Caco-2 (cell line): Measurements from ENCODE around the gene RYK. TPM values are rescaled to one million over a fixed set of nuclear protein-coding genes. Genes with fewer than 3 reads are reported as not detected.
A peak's percentile ranks its signal among the peaks of the same experiment; 100 is the strongest.

Experiments
- BruUV-seq: library from RNA; stranded (reverse); fragments of 400-500 nt; replicated peaks from 2 replicates; lab custom pipeline; 2021; lab: Mats Ljungman, UMichigan
- CTCF ChIA-PET: fragments of 300-600 bp; sonication (Branson Sonifier 250); formaldehyde crosslinking; loops from one replicate; lab custom pipeline; 2022; ENCODE audit warnings: antibody characterized with exemption; lab: Charles Lee
- POLR2A ChIA-PET: fragments of 300-600 bp; sonication (Branson Sonifier 250); formaldehyde crosslinking; loops from one replicate; lab custom pipeline; 2022; ENCODE audit warnings: antibody characterized with exemption; lab: Charles Lee
- DNase-seq, 2 experiments: peaks; one replicate each; pipeline versions ENCODE4 v3.0.0 to v3.0.0-alpha.2; 2020 to 2022
- H3K27me3 ChIP-seq: replicated peaks from 2 replicates; pipeline ENCODE4 v1.6.0; 2011; ENCODE audit warnings: low read length; ENCODE audit not compliant: control insufficient read depth, insufficient read depth
- H3K36me3 ChIP-seq: 2 replicates; pipeline ENCODE4 v1.5.1; 2011; ENCODE audit warnings: low read length; ENCODE audit not compliant: control insufficient read depth, insufficient read depth
- H3K4me1 ChIP-seq: fragments of 250-450 bp; sonication (Bioruptor Pico); 2 replicates; pipeline ENCODE4 v1.5.1; 2020; ENCODE audit warnings: mild to moderate bottlenecking
- H3K4me3 ChIP-seq: 2 replicates; pipeline ENCODE4 v1.5.1; 2011; ENCODE audit warnings: low read depth, mild to moderate bottlenecking, control low read depth, low read length
- H3K9me3 ChIP-seq: fragments of 250-450 bp; sonication (Bioruptor Pico); 2 replicates; pipeline ENCODE4 v1.5.1; 2020; ENCODE audit warnings: mild to moderate bottlenecking, moderate library complexity
- H3K27ac Mint-ChIP-seq: one replicate; pipeline ENCODE4 v1.8.0; 2022; ENCODE audit warnings: mixed read lengths; ENCODE audit not compliant: unreplicated experiment
- H3K27me3 Mint-ChIP-seq: one replicate; pipeline ENCODE4 v1.8.0; 2022; ENCODE audit warnings: mixed read lengths; ENCODE audit not compliant: insufficient read depth, unreplicated experiment
- H3K36me3 Mint-ChIP-seq: one replicate; pipeline ENCODE4 v1.8.0; 2022; ENCODE audit warnings: mild to moderate bottlenecking, mixed read lengths; ENCODE audit not compliant: insufficient read depth, unreplicated experiment
- H3K4me1 Mint-ChIP-seq: one replicate; pipeline ENCODE4 v1.8.0; 2022; ENCODE audit warnings: low read depth, mixed read lengths; ENCODE audit not compliant: unreplicated experiment
- H3K4me3 Mint-ChIP-seq: one replicate; pipeline ENCODE4 v1.8.0; 2022; ENCODE audit warnings: mild to moderate bottlenecking, moderate library complexity, mixed read lengths; ENCODE audit not compliant: unreplicated experiment
- H3K9me3 Mint-ChIP-seq: one replicate; pipeline ENCODE4 v1.8.0; 2022; ENCODE audit warnings: mixed read lengths; ENCODE audit not compliant: unreplicated experiment
- CTCF ChIP-seq, 2 experiments: fragments of 200-600 bp in 1 of 2; IDR thresholded peaks; 1 replicate in 1 of 2; 2 replicates in 1 of 2; pipeline versions ENCODE4 v1.5.1 to v1.8.0; 2011 to 2022; ENCODE audit warnings: antibody characterized with exemption in 1 of 2, control low read depth in 1 of 2, inconsistent platforms in 1 of 2, low read depth in 1 of 2, low read length in 1 of 2, mild to moderate bottlenecking in 1 of 2, moderate library complexity in 1 of 2; ENCODE audit not compliant: insufficient read depth in 1 of 2, severe bottlenecking in 1 of 2, unreplicated experiment in 1 of 2
- intact Hi-C: fragments of 100-400 bp; cut with micrococcal nuclease; formaldehyde crosslinking; loops from one replicate; pipeline ENCODE4 v1.10.0; 2022; ENCODE audit not compliant: unreplicated experiment
- total RNA-seq: library from RNA; stranded (reverse); gene quantifications from 2 replicates; pipeline ENCODE4 v1.2.3, GENCODE V29; 2022

Gene RYK
- total RNA-seq, 1 experiment from 2014 or later = 102 TPM

- Histone ChIP-seq H3K4me3 (no peak overlapping the region), H3K4me1 (no peaks in the 10 kb centered on the region), H3K36me3 (no peaks in the 10 kb centered on the region), H3K9me3 (no peaks in the 10 kb centered on the region), H3K27me3 (no peaks in the 10 kb centered on the region)
- ChIA-PET CTCF (interaction anchor here (1.4 kb wide), 1 partner anchor 82 kb away, joined by 4 read pairs; no protein-coding TSS in a partner anchor), POLR2A (no interaction called here)
- H3K36me3 Mint-ChIP-seq = peaks cover 36% of the 10 kb centered on the region
- no peak for DNase-seq
- H3K9me3 Mint-ChIP-seq = no peaks in the 10 kb centered on the region
- peaks cover 32% of the 10 kb centered on the region for H3K4me1 Mint-ChIP-seq
- intact Hi-C loops = no loop called here
- H3K4me3 Mint-ChIP-seq = no peak overlapping the region
- no TSS peak for BruUV-seq
- TF ChIP-seq CTCF (IDR thresholded peaks at IDR 0.05; ENCODE audit: insufficient read depth in 1 of 2, low read depth in 1 of 2, low read length in 1 of 2, severe bottlenecking in 1 of 2, unreplicated experiment in 1 of 2) = no peak
- H3K27me3 Mint-ChIP-seq = no peaks in the 10 kb centered on the region
- H3K27ac Mint-ChIP-seq = no peak overlapping the region
Measured at GRCh38 chr3:134216851-134217250, 33.8 kb downstream of the RYK start.

GRCh38 chr3:134216191-134216764 is 34.4 kb downstream of the RYK start:
- H3K4me3 ChIP-seq = no peak overlapping the region
- H3K27me3 Mint-ChIP-seq = no peaks in the 10 kb centered on the region
- no peak overlapping the region for H3K27ac Mint-ChIP-seq
- peaks cover 32% of the 10 kb centered on the region for H3K4me1 Mint-ChIP-seq
- intact Hi-C loops = no loop called here
- peaks cover 40% of the 10 kb centered on the region for H3K36me3 Mint-ChIP-seq
- POLR2A ChIA-PET = no interaction called here
- no peaks in the 10 kb centered on the region for H3K27me3 ChIP-seq
- no TSS peak for BruUV-seq
- no peaks in the 10 kb centered on the region for H3K9me3 ChIP-seq
- no peaks in the 10 kb centered on the region for H3K4me1 ChIP-seq
- DNase-seq = no peak
- CTCF ChIA-PET = interaction anchor here (1.4 kb wide), 1 partner anchor 83 kb away, joined by 4 read pairs; no protein-coding TSS in a partner anchor
- no peaks in the 10 kb centered on the region for H3K36me3 ChIP-seq
- no peak for TF ChIP-seq CTCF (IDR thresholded peaks at IDR 0.05; ENCODE audit: insufficient read depth in 1 of 2, low read depth in 1 of 2, low read length in 1 of 2, severe bottlenecking in 1 of 2, unreplicated experiment in 1 of 2)
- no peak overlapping the region for H3K4me3 Mint-ChIP-seq
- no peaks in the 10 kb centered on the region for H3K9me3 Mint-ChIP-seq

GRCh38 chr3:134214239-134214638 is 36.4 kb downstream of the RYK start:
- ChIA-PET POLR2A (no interaction called here), CTCF (interaction anchor here (2.8 to 3.4 kb wide), 2 partner anchors 16 to 85 kb away, joined by 19 to 42 read pairs; no protein-coding TSS in a partner anchor)
- Mint-ChIP-seq H3K9me3 (no peaks in the 10 kb centered on the region), H3K4me3 (no peak overlapping the region), H3K4me1 (peaks cover 31% of the 10 kb centered on the region), H3K27me3 (no peaks in the 10 kb centered on the region), H3K36me3 (peaks cover 41% of the 10 kb centered on the region), H3K27ac (peak overlapping the region; percentile 35)
- H3K4me3 ChIP-seq = no peak overlapping the region
- intact Hi-C loops = no loop called here
- no TSS peak for BruUV-seq
- no peaks in the 10 kb centered on the region for H3K27me3 ChIP-seq
- no peak for TF ChIP-seq CTCF (IDR thresholded peaks at IDR 0.05; ENCODE audit: insufficient read depth in 1 of 2, low read depth in 1 of 2, low read length in 1 of 2, severe bottlenecking in 1 of 2, unreplicated experiment in 1 of 2)
- no peaks in the 10 kb centered on the region for H3K4me1 ChIP-seq
- H3K9me3 ChIP-seq = no peaks in the 10 kb centered on the region
- no peak for DNase-seq
- no peaks in the 10 kb centered on the region; the same call in 1 of the 2 replicates for H3K36me3 ChIP-seq
